Measurements from ENCODE around the gene SORCS2. TPM values are rescaled to one million over a fixed set of nuclear protein-coding genes. Genes with fewer than 3 reads are reported as not detected.

The SORCS2 gene
- total RNA-seq, 1 experiment from 2014 or later = 0.05 TPM

DNA sequence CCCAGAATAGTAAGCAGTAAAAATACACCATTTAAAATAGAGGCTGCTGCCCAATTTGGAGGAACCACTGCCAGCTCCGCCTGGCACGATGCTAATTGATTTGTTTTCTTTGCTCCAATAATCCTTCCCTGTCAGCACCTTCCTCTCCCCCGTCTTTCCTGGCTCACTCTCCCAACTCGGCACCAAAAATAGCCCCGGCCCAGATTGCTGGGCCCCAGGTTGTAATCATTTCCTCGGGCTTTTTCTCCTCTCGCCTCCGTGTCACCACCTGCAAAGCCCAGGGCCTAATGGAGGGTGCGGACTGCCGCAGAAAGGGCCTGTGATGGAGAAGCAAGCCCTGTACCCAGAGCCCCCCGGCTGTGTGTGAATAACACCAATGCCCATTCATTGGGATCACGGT, 440.0 kb downstream of the SORCS2 start:
- Histone ChIP-seq H3K27ac (no peak overlapping the region), H3K36me3 (no peaks in the 10 kb centered on the region), H3K4me3 (no peak overlapping the region), H3K4me1 (replicated peaks) (peaks cover 4% of the 10 kb centered on the region; the same call in 1 of the 2 replicates), H3K9me3 (replicated peaks) (no peaks in the 10 kb centered on the region), H3K27me3 (replicated peaks) (peaks cover 14% of the 10 kb centered on the region)
- no peak for DNase-seq (ENCODE audit: low read depth in 1 of 2, low spot score in 2 of 2)

GRCh38 chr4:7632971-7633370, 440.6 kb downstream of the SORCS2 start:
- no peak overlapping the region for H3K27ac ChIP-seq

DNA sequence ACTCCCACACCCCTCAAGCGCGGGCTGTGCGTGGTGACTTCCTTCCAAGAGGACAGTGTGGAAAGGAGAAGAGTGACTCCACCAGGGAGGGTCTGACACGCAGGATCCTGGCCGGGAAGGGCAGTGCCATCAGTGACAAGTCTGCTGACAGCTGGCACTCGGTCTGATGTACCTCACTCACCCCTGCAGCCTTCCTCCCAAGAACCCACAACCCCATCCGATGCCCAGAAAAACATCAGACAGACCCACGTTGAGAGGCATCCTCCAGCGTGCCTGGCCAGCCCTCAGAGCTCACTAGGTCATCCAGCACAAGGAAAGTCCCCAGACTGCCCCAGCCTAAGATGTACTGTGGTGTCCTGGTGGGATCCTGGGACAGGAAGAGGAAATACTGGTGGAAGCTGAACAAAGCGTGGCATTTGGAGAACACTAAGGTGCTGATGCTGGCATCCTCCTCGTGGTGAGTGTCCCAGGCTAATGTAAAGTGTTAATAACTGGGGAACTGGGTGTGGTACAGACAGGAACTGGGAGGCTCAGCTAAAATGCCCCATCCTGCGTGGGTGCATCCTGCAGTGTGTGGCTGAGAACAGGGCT, 442.4 kb downstream of the SORCS2 start:
- no peak overlapping the region for H3K4me3 ChIP-seq
- peaks cover 4% of the 10 kb centered on the region; the same call in 1 of the 2 replicates for H3K4me1 ChIP-seq (replicated peaks)
- H3K27ac ChIP-seq = no peak overlapping the region
- H3K36me3 ChIP-seq = no peaks in the 10 kb centered on the region
- H3K9me3 ChIP-seq (replicated peaks) = no peaks in the 10 kb centered on the region; the same call in 1 of the 2 replicates
- DNase-seq (ENCODE audit: low read depth in 1 of 2, low spot score in 2 of 2) = no peak
- peaks cover 14% of the 10 kb centered on the region; the same call in 1 of the 2 replicates for H3K27me3 ChIP-seq (replicated peaks)

More at GRCh38 chr4:7632971-7633370, 440.6 kb downstream of the SORCS2 start:
- H3K4me3 ChIP-seq = no peak overlapping the region
- DNase-seq (ENCODE audit: low read depth in 1 of 2, low spot score in 2 of 2) = no peak
- no peaks in the 10 kb centered on the region for H3K36me3 ChIP-seq
- H3K4me1 ChIP-seq (replicated peaks) = peaks cover 4% of the 10 kb centered on the region; the same call in 1 of the 2 replicates
- peaks cover 14% of the 10 kb centered on the region; the same call in 1 of the 2 replicates for H3K27me3 ChIP-seq (replicated peaks)
- no peaks in the 10 kb centered on the region for H3K9me3 ChIP-seq (replicated peaks)

DNA sequence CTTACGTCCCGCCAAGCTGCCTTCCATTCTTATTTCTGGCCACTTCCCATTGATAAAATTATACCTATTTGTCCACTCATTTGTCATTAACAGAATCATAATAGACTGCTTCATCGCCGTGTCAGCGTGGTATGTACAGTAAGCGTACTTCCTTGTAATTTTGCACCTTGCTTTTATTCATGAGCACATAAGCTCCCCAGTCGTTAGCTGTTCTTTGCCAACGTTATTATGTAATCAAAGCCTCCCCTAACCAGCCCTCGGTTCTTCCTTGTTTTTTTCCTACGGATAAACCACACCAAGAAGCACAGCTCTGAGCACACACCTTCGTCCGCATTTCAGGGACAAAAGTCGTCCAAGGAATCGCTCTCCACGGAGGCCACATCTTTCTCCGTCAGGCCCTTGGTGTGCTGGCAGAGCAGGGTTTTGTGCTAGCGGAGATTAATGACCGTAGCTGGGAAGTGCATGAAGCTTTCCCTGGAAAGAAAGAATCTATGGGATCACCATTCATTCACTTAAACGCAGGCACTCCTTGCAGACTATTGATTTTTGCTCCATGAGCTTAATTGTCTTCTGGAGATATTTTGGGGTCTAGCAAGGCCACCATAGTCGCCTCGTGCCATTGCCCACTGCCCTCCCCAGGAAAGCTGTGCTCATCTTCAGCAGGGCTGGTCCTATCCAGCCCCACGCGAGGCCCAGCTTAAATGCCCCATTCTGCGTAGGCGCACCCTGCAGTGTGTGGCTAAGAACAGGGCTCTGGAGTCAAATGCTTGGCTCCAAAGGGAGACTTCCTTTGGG, 443.3 kb downstream of the SORCS2 start:
- H3K9me3 ChIP-seq (replicated peaks) = no peaks in the 10 kb centered on the region; the same call in none of the 2 replicates
- no peak overlapping the region for H3K4me3 ChIP-seq
- no peaks in the 10 kb centered on the region for H3K36me3 ChIP-seq
- peaks cover 4% of the 10 kb centered on the region; the same call in 1 of the 2 replicates for H3K4me1 ChIP-seq (replicated peaks)
- no peak overlapping the region for H3K27ac ChIP-seq
- no peak for DNase-seq (ENCODE audit: low read depth in 1 of 2, low spot score in 2 of 2)
- peaks cover 14% of the 10 kb centered on the region; the same call in 1 of the 2 replicates for H3K27me3 ChIP-seq (replicated peaks)

GRCh38 chr4:7636240-7636508, 443.8 kb downstream of the SORCS2 start:
- H3K9me3 ChIP-seq (replicated peaks) = no peaks in the 10 kb centered on the region; the same call in none of the 2 replicates
- H3K27me3 ChIP-seq (replicated peaks) = peaks cover 14% of the 10 kb centered on the region; the same call in 1 of the 2 replicates
- DNase-seq (ENCODE audit: low read depth in 1 of 2, low spot score in 2 of 2) = no peak
- H3K4me1 ChIP-seq (replicated peaks) = peaks cover 3% of the 10 kb centered on the region; the same call in 1 of the 2 replicates
- H3K36me3 ChIP-seq = no peaks in the 10 kb centered on the region
- no peak overlapping the region for H3K4me3 ChIP-seq
- no peak overlapping the region for H3K27ac ChIP-seq

- H3K9me3 ChIP-seq (replicated peaks) = no peaks in the 10 kb centered on the region; the same call in none of the 2 replicates
- no peak for DNase-seq (ENCODE audit: low read depth in 1 of 2, low spot score in 2 of 2)
- no peak overlapping the region for H3K4me3 ChIP-seq
- H3K27ac ChIP-seq = no peak overlapping the region
- H3K36me3 ChIP-seq = no peaks in the 10 kb centered on the region
- H3K4me1 ChIP-seq (replicated peaks) = no peaks in the 10 kb centered on the region
- peaks cover 10% of the 10 kb centered on the region; the same call in 1 of the 2 replicates for H3K27me3 ChIP-seq (replicated peaks)
These were observed 444.8 kb downstream of the SORCS2 start for GRCh38 chr4:7637139-7637538.

DNA sequence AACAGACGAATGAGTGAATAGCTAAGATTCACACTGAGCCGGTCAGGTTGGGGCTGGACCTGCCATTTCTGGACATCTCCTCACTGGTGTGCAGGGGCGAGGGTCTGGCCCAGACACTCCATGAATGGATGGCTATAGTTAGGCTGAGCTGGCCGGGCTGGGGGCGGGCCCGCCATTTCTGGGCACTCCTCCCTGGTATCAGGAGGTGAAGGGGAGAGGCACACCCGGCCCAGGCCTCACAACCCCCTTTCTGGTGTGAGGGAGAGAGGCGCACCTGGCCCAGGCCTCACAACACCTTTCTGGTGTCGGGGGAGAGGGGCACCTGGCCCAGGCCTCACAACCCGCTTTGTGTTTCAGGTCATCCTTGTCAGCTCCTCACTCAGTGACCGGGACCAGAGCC, 445.6 kb downstream of the SORCS2 start:
- DNase-seq (ENCODE audit: low read depth in 1 of 2, low spot score in 2 of 2) = no peak
- Histone ChIP-seq H3K36me3 (no peaks in the 10 kb centered on the region), H3K4me3 (no peak overlapping the region), H3K4me1 (replicated peaks) (no peaks in the 10 kb centered on the region), H3K9me3 (replicated peaks) (no peaks in the 10 kb centered on the region; the same call in none of the 2 replicates), H3K27ac (no peak overlapping the region), H3K27me3 (replicated peaks) (0 out of 2 replicates have a peak, but pooled peaks cover 4% of the 10 kb centered on the region)

DNA sequence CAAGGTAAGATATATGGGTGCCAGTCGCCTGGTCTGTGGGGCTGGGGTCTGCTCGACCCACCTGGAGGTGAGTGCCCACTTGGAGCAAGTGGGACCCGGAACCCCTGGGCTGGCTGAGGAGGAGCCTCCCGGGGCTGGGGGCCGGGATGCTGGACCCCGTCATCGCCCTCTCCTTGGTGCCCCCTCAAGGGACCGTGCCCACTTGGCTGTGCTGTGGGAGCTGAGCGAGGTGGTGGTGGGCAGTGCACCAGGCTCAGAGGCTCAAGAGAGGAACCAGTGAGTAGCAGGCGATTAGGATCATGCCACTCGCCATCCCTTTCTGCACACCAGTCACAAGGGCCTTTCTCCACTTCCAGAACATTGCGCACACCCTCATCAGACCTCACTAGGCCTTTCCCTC, 446.2 kb downstream of the SORCS2 start:
- H3K9me3 ChIP-seq (replicated peaks) = no peaks in the 10 kb centered on the region; the same call in none of the 2 replicates
- DNase-seq (ENCODE audit: low read depth in 1 of 2, low spot score in 2 of 2) = no peak
- H3K4me1 ChIP-seq (replicated peaks) = no peaks in the 10 kb centered on the region
- H3K36me3 ChIP-seq = no peaks in the 10 kb centered on the region
- no peak overlapping the region for H3K4me3 ChIP-seq
- no peak overlapping the region for H3K27ac ChIP-seq
- H3K27me3 ChIP-seq (replicated peaks) = 0 out of 2 replicates have a peak, but pooled peaks cover 4% of the 10 kb centered on the region

- H3K27ac ChIP-seq = no peak overlapping the region
- no peaks in the 10 kb centered on the region for H3K27me3 ChIP-seq (replicated peaks)
- DNase-seq (ENCODE audit: low read depth in 1 of 2, low spot score in 2 of 2) = no peak
- H3K36me3 ChIP-seq = no peaks in the 10 kb centered on the region
- no peaks in the 10 kb centered on the region for H3K4me1 ChIP-seq (replicated peaks)
- no peaks in the 10 kb centered on the region; the same call in none of the 2 replicates for H3K9me3 ChIP-seq (replicated peaks)
- no peak overlapping the region for H3K4me3 ChIP-seq
These were observed 446.8 kb downstream of the SORCS2 start for GRCh38 chr4:7638984-7639789.

DNA sequence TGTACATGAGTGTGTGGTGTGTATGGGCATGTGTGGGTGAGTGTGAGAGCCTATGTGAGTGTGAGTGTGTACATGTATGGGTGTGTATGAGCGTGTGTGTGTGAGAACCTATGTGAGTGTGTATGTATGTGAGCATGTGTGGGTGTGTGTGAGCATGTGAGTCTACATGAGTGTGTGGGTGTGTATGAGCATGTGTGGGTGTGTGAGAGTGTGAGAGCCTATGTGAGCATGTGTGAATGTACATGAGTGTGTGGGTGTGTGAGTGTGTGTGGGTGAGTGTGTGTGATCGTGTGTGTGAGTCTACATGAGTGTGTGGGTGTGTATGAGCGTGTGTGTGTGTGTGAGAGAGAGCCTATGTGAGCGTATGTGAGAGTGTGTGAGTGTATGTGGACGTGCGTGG, 447.8 kb downstream of the SORCS2 start:
- DNase-seq (ENCODE audit: low read depth in 1 of 2, low spot score in 2 of 2) = no peak
- H3K27ac ChIP-seq = no peak overlapping the region
- H3K4me3 ChIP-seq = no peak overlapping the region

GRCh38 chr4:7641712-7642111, 449.4 kb downstream of the SORCS2 start:
- no peak overlapping the region for H3K27ac ChIP-seq
- H3K4me1 ChIP-seq (replicated peaks) = no peaks in the 10 kb centered on the region
- H3K27me3 ChIP-seq (replicated peaks) = no peaks in the 10 kb centered on the region
- DNase-seq (ENCODE audit: low read depth in 1 of 2, low spot score in 2 of 2) = no peak
- H3K36me3 ChIP-seq = no peaks in the 10 kb centered on the region
- no peak overlapping the region for H3K4me3 ChIP-seq
- H3K9me3 ChIP-seq (replicated peaks) = no peaks in the 10 kb centered on the region; the same call in none of the 2 replicates

More for the DNA sequence above, 447.8 kb downstream of the SORCS2 start:
- Histone ChIP-seq H3K27me3 (replicated peaks) (no peaks in the 10 kb centered on the region), H3K36me3 (no peaks in the 10 kb centered on the region), H3K4me1 (replicated peaks) (no peaks in the 10 kb centered on the region), H3K9me3 (replicated peaks) (no peaks in the 10 kb centered on the region; the same call in none of the 2 replicates)

- Histone ChIP-seq H3K36me3 (no peaks in the 10 kb centered on the region), H3K9me3 (replicated peaks) (no peaks in the 10 kb centered on the region; the same call in none of the 2 replicates), H3K27me3 (replicated peaks) (no peaks in the 10 kb centered on the region), H3K4me1 (replicated peaks) (peaks cover 2% of the 10 kb centered on the region), H3K27ac (no peak overlapping the region), H3K4me3 (no peak overlapping the region)
- DNase-seq (ENCODE audit: low read depth in 1 of 2, low spot score in 2 of 2) = no peak
These were observed 450.6 kb downstream of the SORCS2 start for GRCh38 chr4:7642741-7643458.

DNA sequence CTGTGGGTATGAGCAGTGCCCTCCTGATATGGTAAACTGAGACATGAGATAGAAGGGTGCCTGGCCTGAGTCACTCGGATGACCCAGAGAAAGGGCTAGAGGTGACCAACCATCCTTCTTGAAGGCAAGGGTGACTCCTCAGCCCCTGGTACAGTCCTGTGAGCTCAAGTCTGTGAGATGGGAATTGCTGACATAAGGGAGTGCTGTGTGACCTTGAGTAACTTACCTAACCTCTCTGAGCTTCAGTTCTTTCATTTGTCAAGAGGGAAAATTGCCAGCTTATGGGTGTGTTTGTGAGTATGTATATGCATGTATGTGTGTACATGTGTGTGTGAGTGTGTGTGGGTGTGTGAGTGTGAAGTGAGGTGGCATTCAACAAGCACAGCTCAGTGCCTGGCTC, 452.8 kb downstream of the SORCS2 start:
- H3K4me1 ChIP-seq (replicated peaks) = peaks cover 25% of the 10 kb centered on the region
- no peaks in the 10 kb centered on the region for H3K36me3 ChIP-seq
- no peaks in the 10 kb centered on the region; the same call in 1 of the 2 replicates for H3K9me3 ChIP-seq (replicated peaks)
- no peak overlapping the region for H3K27ac ChIP-seq
- no peak overlapping the region for H3K4me3 ChIP-seq
- no peak for DNase-seq (ENCODE audit: low read depth in 1 of 2, low spot score in 2 of 2)
- H3K27me3 ChIP-seq (replicated peaks) = no peaks in the 10 kb centered on the region
